HepG2 (cell line): Measurements from ENCODE around the gene STARD10. TPM values are rescaled to one million over a fixed set of nuclear protein-coding genes. Genes with fewer than 3 reads are reported as not detected.

Source experiments
- CBX2 ChIP-seq, 2 experiments: fragments of 200-600 bp in 1 of 2; sonication (generic); formaldehyde crosslinking in 1 of 2; IDR thresholded peaks; 2 replicates each; pipeline versions ENCODE4 v1.7.0 to v1.8.1; 2018 to 2022; ENCODE audit warnings: low read depth in 2 of 2, low read length in 1 of 2, mild to moderate bottlenecking in 1 of 2, missing genetic modification reagents in 1 of 2
- CCDC6 ChIP-seq: sonication (generic); formaldehyde crosslinking; IDR thresholded peaks from 2 replicates; pipeline ENCODE4 v1.8.1; 2022; ENCODE audit warnings: mild to moderate bottlenecking, missing genetic modification reagents, moderate library complexity
- DPF2 ChIP-seq: sonication (generic); formaldehyde crosslinking; IDR thresholded peaks from 2 replicates; pipeline ENCODE4 v1.4.0; 2020; ENCODE audit warnings: mild to moderate bottlenecking, low read depth, missing genetic modification reagents, borderline replicate concordance
- IKZF1 ChIP-seq: fragments of 450-650 bp; IDR thresholded peaks from 2 replicates; pipeline ENCODE4 v1.7.1; 2016
- KAT2B ChIP-seq: fragments of 150-350 bp; IDR thresholded peaks from 2 replicates; pipeline ENCODE4 v1.6.1; 2014; ENCODE audit warnings: low read depth, low read length, borderline replicate concordance
- KDM2A ChIP-seq: sonication (generic); formaldehyde crosslinking; IDR thresholded peaks from 2 replicates; pipeline ENCODE4 v1.4.0; 2020; ENCODE audit warnings: low read depth, missing genetic modification reagents, borderline replicate concordance
- NFE2 ChIP-seq: sonication (generic); formaldehyde crosslinking; IDR thresholded peaks from 2 replicates; pipeline ENCODE4 v1.4.0; 2020; ENCODE audit warnings: missing genetic modification reagents
- NFE2L2 ChIP-seq: fragments of 150-350 bp; IDR thresholded peaks from 2 replicates; pipeline ENCODE4 v1.6.1; 2014; ENCODE audit warnings: low read length
- NR3C1 ChIP-seq: sonication (generic); formaldehyde crosslinking; IDR thresholded peaks from 2 replicates; pipeline ENCODE4 v1.4.0; 2020; ENCODE audit warnings: missing genetic modification reagents
- NRL ChIP-seq: sonication (generic); formaldehyde crosslinking; IDR thresholded peaks from 2 replicates; pipeline ENCODE4 v1.5.0; 2020; ENCODE audit warnings: missing genetic modification reagents, mild to moderate bottlenecking, moderate library complexity, borderline replicate concordance
- PAF1 ChIP-seq: IDR thresholded peaks from 2 replicates; pipeline ENCODE4 v1.6.1; 2016; ENCODE audit warnings: missing genetic modification reagents, missing compliant biosample characterization
- PAWR ChIP-seq: sonication (generic); formaldehyde crosslinking; IDR thresholded peaks from 2 replicates; pipeline ENCODE4 v1.4.0; 2020; ENCODE audit warnings: missing genetic modification reagents, mild to moderate bottlenecking, borderline replicate concordance
- STAG1 ChIP-seq: sonication (generic); formaldehyde crosslinking; IDR thresholded peaks from 2 replicates; pipeline ENCODE4 v1.4.0; 2020; ENCODE audit warnings: missing genetic modification reagents
- TBX2 ChIP-seq: sonication (generic); formaldehyde crosslinking; IDR thresholded peaks from 2 replicates; pipeline ENCODE4 v1.5.0; 2020; ENCODE audit warnings: missing genetic modification reagents, mild to moderate bottlenecking, borderline replicate concordance
- TMF1 ChIP-seq: sonication (generic); formaldehyde crosslinking; IDR thresholded peaks from 2 replicates; pipeline ENCODE4 v1.8.1; 2022; ENCODE audit warnings: low read depth, missing genetic modification reagents
- YEATS2 ChIP-seq: sonication (generic); formaldehyde crosslinking; IDR thresholded peaks from 2 replicates; pipeline ENCODE4 v1.4.0; 2020; ENCODE audit warnings: missing genetic modification reagents, borderline replicate concordance
- ZBTB42 ChIP-seq: sonication (generic); formaldehyde crosslinking; IDR thresholded peaks from 2 replicates; pipeline ENCODE4 v1.5.0; 2020; ENCODE audit warnings: mild to moderate bottlenecking, missing genetic modification reagents
- ZMYM3 ChIP-seq: sonication (generic); formaldehyde crosslinking; IDR thresholded peaks from 2 replicates; pipeline ENCODE4 v1.5.1; 2020; ENCODE audit warnings: mild to moderate bottlenecking, missing genetic modification reagents
- ZNF282 ChIP-seq: fragments of 450-650 bp; IDR thresholded peaks from 2 replicates; pipeline ENCODE4 v1.6.1; 2018; ENCODE audit not compliant: partially characterized antibody
- ZNF326 ChIP-seq: sonication (generic); formaldehyde crosslinking; IDR thresholded peaks from 2 replicates; pipeline ENCODE4 v1.4.0; 2020; ENCODE audit warnings: missing genetic modification reagents, borderline replicate concordance
- ZNF782 ChIP-seq: sonication (generic); formaldehyde crosslinking; IDR thresholded peaks from 2 replicates; pipeline ENCODE4 v1.4.0; 2020; ENCODE audit warnings: missing genetic modification reagents, mild to moderate bottlenecking, borderline replicate concordance
- polyA plus RNA-seq, 8 experiments: library from polyadenylated mRNA; depleted of rRNA in 3 of 8; stranded (reverse) in 7 of 8; unstranded in 1 of 8; fragments of >200 nt; fragmentation: Illumina TruSeq in 4 of 8; extraction: Trizol in 4 of 8; gene quantifications; 2 replicates each; pipeline versions ENCODE4 v1.2.1 to v1.2.3, GENCODE V29; 2011 to 2016; ENCODE audit warnings: low read depth in 4 of 8, missing spikeins in 1 of 8, mixed read lengths in 1 of 8; ENCODE audit not compliant: insufficient read depth in 1 of 8
- total RNA-seq, 5 experiments: library from RNA; depleted of rRNA; stranded (reverse); fragments of >200 nt; fragmentation: Illumina TruSeq; extraction: Trizol; gene quantifications; 2 replicates each; pipeline ENCODE4 v1.2.3, GENCODE V29; 2016; ENCODE audit warnings: low read depth in 1 of 5
- TF ChIP-seq, protein P1 (sequence below): sonication (generic); formaldehyde crosslinking; IDR thresholded peaks from 2 replicates; pipeline ENCODE4 v1.5.1; 2020; ENCODE audit warnings: mild to moderate bottlenecking, missing genetic modification reagents, borderline replicate concordance
- TF ChIP-seq, protein P2 (sequence below): sonication (generic); formaldehyde crosslinking; IDR thresholded peaks from 2 replicates; pipeline ENCODE4 v1.4.0; 2020; ENCODE audit warnings: missing genetic modification reagents

The STARD10 gene
- total and polyA plus RNA-seq, 2 of the 13 experiments (the other 11 are each of a cell fraction or from before 2014, with no cell fraction given): 260 to 341 TPM

DNA sequence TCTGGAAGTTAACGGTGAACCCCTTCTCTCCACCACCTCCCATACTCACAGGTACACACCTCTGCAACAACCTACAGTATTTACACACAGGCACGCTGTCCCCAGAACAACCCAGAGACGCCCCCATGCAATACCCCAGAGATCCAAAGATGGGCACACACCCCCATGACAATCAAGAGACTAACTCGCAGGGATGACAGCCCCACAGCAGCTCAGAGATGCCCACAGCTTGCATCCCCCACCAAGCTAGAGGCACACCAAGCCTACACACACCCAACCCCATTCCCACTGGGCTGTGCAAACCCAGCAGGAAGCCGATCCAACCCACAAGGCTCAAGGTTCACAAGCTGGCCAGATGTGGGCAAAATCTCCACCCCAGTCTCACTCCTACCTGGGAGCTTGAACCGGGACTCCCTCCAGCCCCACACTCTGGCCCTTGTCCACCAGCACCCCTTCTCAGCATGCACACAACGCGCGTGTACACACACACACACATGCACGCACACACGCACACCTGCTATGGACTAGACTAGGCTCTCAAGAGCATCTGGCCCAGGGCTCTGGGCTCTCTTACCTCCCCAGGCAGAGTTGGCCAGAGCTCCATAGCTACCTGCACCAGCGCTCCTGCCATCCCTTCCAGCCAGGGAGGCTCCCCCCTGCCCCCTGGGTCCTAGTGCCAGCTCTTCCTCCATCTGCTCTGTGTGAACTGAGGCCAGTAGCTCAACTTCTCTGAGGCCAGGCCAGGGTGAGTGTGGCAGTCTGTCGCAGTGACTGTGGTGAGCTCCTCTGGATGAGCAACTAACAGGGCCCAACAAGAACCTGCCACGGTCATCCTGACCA is 11.5 kb downstream of the STARD10 start (continued):
- TF ChIP-seq, protein P1, sequence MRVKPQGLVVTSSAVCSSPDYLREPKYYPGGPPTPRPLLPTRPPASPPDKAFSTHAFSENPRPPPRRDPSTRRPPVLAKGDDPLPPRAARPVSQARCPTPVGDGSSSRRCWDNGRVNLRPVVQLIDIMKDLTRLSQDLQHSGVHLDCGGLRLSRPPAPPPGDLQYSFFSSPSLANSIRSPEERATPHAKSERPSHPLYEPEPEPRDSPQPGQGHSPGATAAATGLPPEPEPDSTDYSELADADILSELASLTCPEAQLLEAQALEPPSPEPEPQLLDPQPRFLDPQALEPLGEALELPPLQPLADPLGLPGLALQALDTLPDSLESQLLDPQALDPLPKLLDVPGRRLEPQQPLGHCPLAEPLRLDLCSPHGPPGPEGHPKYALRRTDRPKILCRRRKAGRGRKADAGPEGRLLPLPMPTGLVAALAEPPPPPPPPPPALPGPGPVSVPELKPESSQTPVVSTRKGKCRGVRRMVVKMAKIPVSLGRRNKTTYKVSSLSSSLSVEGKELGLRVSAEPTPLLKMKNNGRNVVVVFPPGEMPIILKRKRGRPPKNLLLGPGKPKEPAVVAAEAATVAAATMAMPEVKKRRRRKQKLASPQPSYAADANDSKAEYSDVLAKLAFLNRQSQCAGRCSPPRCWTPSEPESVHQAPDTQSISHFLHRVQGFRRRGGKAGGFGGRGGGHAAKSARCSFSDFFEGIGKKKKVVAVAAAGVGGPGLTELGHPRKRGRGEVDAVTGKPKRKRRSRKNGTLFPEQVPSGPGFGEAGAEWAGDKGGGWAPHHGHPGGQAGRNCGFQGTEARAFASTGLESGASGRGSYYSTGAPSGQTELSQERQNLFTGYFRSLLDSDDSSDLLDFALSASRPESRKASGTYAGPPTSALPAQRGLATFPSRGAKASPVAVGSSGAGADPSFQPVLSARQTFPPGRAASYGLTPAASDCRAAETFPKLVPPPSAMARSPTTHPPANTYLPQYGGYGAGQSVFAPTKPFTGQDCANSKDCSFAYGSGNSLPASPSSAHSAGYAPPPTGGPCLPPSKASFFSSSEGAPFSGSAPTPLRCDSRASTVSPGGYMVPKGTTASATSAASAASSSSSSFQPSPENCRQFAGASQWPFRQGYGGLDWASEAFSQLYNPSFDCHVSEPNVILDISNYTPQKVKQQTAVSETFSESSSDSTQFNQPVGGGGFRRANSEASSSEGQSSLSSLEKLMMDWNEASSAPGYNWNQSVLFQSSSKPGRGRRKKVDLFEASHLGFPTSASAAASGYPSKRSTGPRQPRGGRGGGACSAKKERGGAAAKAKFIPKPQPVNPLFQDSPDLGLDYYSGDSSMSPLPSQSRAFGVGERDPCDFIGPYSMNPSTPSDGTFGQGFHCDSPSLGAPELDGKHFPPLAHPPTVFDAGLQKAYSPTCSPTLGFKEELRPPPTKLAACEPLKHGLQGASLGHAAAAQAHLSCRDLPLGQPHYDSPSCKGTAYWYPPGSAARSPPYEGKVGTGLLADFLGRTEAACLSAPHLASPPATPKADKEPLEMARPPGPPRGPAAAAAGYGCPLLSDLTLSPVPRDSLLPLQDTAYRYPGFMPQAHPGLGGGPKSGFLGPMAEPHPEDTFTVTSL (CRISPR knock-in tag): no peak
- TF ChIP-seq, protein P2, sequence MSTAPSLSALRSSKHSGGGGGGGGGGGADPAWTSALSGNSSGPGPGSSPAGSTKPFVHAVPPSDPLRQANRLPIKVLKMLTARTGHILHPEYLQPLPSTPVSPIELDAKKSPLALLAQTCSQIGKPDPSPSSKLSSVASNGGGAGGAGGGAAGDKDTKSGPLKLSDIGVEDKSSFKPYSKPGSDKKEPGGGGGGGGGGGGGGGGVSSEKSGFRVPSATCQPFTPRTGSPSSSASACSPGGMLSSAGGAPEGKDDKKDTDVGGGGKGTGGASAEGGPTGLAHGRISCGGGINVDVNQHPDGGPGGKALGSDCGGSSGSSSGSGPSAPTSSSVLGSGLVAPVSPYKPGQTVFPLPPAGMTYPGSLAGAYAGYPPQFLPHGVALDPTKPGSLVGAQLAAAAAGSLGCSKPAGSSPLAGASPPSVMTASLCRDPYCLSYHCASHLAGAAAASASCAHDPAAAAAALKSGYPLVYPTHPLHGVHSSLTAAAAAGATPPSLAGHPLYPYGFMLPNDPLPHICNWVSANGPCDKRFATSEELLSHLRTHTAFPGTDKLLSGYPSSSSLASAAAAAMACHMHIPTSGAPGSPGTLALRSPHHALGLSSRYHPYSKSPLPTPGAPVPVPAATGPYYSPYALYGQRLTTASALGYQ (CRISPR knock-in tag): 0 out of 2 replicates have a peak, but pooled peaks have one; percentile 37
- TF ChIP-seq CBX2 (IDR thresholded peaks at IDR 0.05; ENCODE audit: low read depth, low read length): no peak
- no peak for TF ChIP-seq CBX2 (CRISPR knock-in tag; IDR thresholded peaks at IDR 0.05; ENCODE audit: low read depth)
- TF ChIP-seq STAG1 (CRISPR knock-in tag): 0 out of 2 replicates have a peak, but pooled peaks have one; percentile 1
- no peak; the same call in 1 of the 2 replicates for TF ChIP-seq NRL (CRISPR knock-in tag)
- no peak for TF ChIP-seq KAT2B
- no peak for TF ChIP-seq PAF1 (CRISPR knock-in tag)
- TF ChIP-seq IKZF1: no peak
- TF ChIP-seq NFE2: no peak
- TF ChIP-seq ZNF782: no peak
- TF ChIP-seq NFE2L2: no peak
- TF ChIP-seq KDM2A (CRISPR knock-in tag): no peak
- TF ChIP-seq DPF2 (CRISPR knock-in tag): no peak
- no peak for TF ChIP-seq YEATS2
- peak; percentile 99 for TF ChIP-seq ZBTB42 (CRISPR knock-in tag)
- peak; percentile 97 for TF ChIP-seq ZMYM3 (CRISPR knock-in tag)
- TF ChIP-seq TMF1 (CRISPR knock-in tag): no peak
- no peak for TF ChIP-seq ZNF326 (CRISPR knock-in tag)
- TF ChIP-seq ZNF282: no peak
- TF ChIP-seq PAWR (CRISPR knock-in tag): no peak
- TF ChIP-seq TBX2 (CRISPR knock-in tag): peak; percentile 24; the same call in 1 of the 2 replicates
- no peak for TF ChIP-seq CCDC6 (CRISPR knock-in tag)
- no peak for TF ChIP-seq NR3C1 (CRISPR knock-in tag)
